ENCODE results near the gene CNOT6L. TPM values are rescaled to one million over a fixed set of nuclear protein-coding genes. Genes with fewer than 3 reads are reported as not detected.
"Not testable (repeated sequence)": the region's sequence is repeated elsewhere in the genome, so short reads cannot be mapped to it uniquely, and the experiment has no call there.

CNOT6L gene
- 6.4 and 10.6 TPM in 2 replicates for total RNA-seq
- 6.5 and 7.4 TPM in 2 replicates for polyA plus RNA-seq

- peak within 1 kb of the TSS; percentile 90 for H3K27ac ChIP-seq
- TF ChIP-seq, protein P1, sequence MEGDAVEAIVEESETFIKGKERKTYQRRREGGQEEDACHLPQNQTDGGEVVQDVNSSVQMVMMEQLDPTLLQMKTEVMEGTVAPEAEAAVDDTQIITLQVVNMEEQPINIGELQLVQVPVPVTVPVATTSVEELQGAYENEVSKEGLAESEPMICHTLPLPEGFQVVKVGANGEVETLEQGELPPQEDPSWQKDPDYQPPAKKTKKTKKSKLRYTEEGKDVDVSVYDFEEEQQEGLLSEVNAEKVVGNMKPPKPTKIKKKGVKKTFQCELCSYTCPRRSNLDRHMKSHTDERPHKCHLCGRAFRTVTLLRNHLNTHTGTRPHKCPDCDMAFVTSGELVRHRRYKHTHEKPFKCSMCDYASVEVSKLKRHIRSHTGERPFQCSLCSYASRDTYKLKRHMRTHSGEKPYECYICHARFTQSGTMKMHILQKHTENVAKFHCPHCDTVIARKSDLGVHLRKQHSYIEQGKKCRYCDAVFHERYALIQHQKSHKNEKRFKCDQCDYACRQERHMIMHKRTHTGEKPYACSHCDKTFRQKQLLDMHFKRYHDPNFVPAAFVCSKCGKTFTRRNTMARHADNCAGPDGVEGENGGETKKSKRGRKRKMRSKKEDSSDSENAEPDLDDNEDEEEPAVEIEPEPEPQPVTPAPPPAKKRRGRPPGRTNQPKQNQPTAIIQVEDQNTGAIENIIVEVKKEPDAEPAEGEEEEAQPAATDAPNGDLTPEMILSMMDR (IDR thresholded peaks at IDR 0.05; ENCODE audit: low read depth, low read length), result no peak
Observed at GRCh38 chr4:77818602-77819403, at the start of gene CNOT6L. TSS of gene CNOT6L (minus strand) at chr4:77819368. CDS start at chr4:77819308, 60 bp downstream.

GRCh38 chr4:77865259-77865658 is 46.1 kb upstream of the CNOT6L start:
- no peaks in the 10 kb centered on the region for H3K9me3 ChIP-seq (ENCODE audit: low read depth)
- no peaks in the 10 kb centered on the region for H3K27me3 ChIP-seq
- TF ChIP-seq, protein P1 (IDR thresholded peaks at IDR 0.05; ENCODE audit: low read depth, low read length), result no peak
- no peak for DNase-seq (ENCODE audit: low read depth in 1 of 2, low spot score in 1 of 2)
- H3K36me3 ChIP-seq, result no peaks in the 10 kb centered on the region
- H3K4me3 ChIP-seq, result no peak overlapping the region
- H3K27ac ChIP-seq, result no peak overlapping the region
- peaks cover 4% of the 10 kb centered on the region for H3K4me1 ChIP-seq (ENCODE audit: low read depth)

More at GRCh38 chr4:77818602-77819403, at the start of gene CNOT6L:
- peak; percentile 84 to 86 for DNase-seq (ENCODE audit: low read depth in 1 of 2, low spot score in 1 of 2)
- Histone ChIP-seq H3K4me1 (ENCODE audit: low read depth) (peaks cover 5% of the 10 kb centered on the region), H3K4me3 (peak within 1 kb of the TSS; percentile 72), H3K36me3 (no peaks in the 10 kb centered on the region), H3K27me3 (no peaks in the 10 kb centered on the region), H3K9me3 (ENCODE audit: low read depth) (no peaks in the 10 kb centered on the region)

GRCh38 chr4:77863341-77863740 is 44.2 kb upstream of the CNOT6L start:
- H3K27ac ChIP-seq, result peak overlapping the region; percentile 91

GRCh38 chr4:77862478-77863216 is 43.5 kb upstream of the CNOT6L start, which contains the start of gene MRPL1:
TSS of gene MRPL1 (plus strand) at chr4:77862830. CDS start at chr4:77862849, 19 bp downstream.
- H3K9me3 ChIP-seq (ENCODE audit: low read depth), result no peaks in the 10 kb centered on the region
- peak within 1 kb of the TSS; percentile 43 for H3K4me3 ChIP-seq
- peak; percentile 94 to 98 for DNase-seq (ENCODE audit: low read depth in 1 of 2, low spot score in 1 of 2)
- peaks cover 4% of the 10 kb centered on the region for H3K4me1 ChIP-seq (ENCODE audit: low read depth)
- TF ChIP-seq, protein P1 (IDR thresholded peaks at IDR 0.05; ENCODE audit: low read depth, low read length), result no peak
- peak within 1 kb of the TSS; percentile 91 for H3K27ac ChIP-seq
- no peaks in the 10 kb centered on the region for H3K36me3 ChIP-seq
- no peaks in the 10 kb centered on the region for H3K27me3 ChIP-seq

More at GRCh38 chr4:77863341-77863740, 44.2 kb upstream of the CNOT6L start:
- not testable (repeated sequence) for DNase-seq (ENCODE audit: low read depth in 1 of 2, low spot score in 1 of 2); H3K36me3 ChIP-seq; H3K9me3 ChIP-seq (ENCODE audit: low read depth); H3K4me1 ChIP-seq (ENCODE audit: low read depth); H3K27me3 ChIP-seq
- peak overlapping the region; percentile 43 for H3K4me3 ChIP-seq

DNA sequence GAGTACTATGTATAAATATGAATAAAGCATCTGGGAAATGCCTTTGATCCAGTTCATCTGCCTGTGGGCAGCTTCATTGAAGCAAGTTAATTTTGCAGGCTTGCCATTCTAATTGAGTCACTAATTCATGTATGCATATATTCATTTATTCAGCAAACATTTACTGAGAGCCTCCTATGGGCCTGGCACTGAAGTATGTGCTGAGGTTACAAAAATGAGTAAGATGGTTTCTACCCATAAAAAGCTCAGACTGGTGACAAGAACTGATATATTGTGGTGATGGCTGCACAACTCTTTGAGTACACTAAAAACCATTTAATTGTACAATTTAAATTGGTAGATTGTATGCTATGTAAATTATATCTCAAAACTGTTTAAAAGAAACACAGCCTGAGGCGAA is 42.3 kb upstream of the CNOT6L start:
- Histone ChIP-seq H3K4me3 (peak overlapping the region; percentile 43), H3K27me3 (no peaks in the 10 kb centered on the region)

More for the DNA sequence above, 42.3 kb upstream of the CNOT6L start:
- Histone ChIP-seq H3K9me3 (ENCODE audit: low read depth) (no peaks in the 10 kb centered on the region), H3K36me3 (no peaks in the 10 kb centered on the region), H3K4me1 (ENCODE audit: low read depth) (peaks cover 4% of the 10 kb centered on the region), H3K27ac (peak overlapping the region; percentile 91)
- TF ChIP-seq, protein P1 (IDR thresholded peaks at IDR 0.05; ENCODE audit: low read depth, low read length), result no peak
- no peak for DNase-seq (ENCODE audit: low read depth in 1 of 2, low spot score in 1 of 2)
